Astrocyte (in vitro differentiated cells and primary cell): ENCODE data around the gene CDC42EP4. TPM values are rescaled to one million over a fixed set of nuclear protein-coding genes. Genes with fewer than 3 reads are reported as not detected.

Experiments used
- DNase-seq: peaks from one replicate; pipeline ENCODE4 v3.0.0-alpha.2; 2010; ENCODE audit warnings: low read depth
- FAIRE-seq: peaks from 2 replicates; lab custom pipeline; 2011; peaks lifted over from hg19 to GRCh38; lab: Jason Lieb, UNC
- H2AFZ ChIP-seq: 2 replicates; pipeline ENCODE4 v1.6.0; 2012; ENCODE audit warnings: low read depth, low read length, inconsistent platforms
- H3K27ac ChIP-seq: 2 replicates; pipeline ENCODE4 v1.5.1; 2011; ENCODE audit warnings: low read depth, low read length, inconsistent platforms
- H3K27me3 ChIP-seq: 2 replicates; pipeline ENCODE4 v1.6.0; 2011; ENCODE audit warnings: low read length, inconsistent platforms; ENCODE audit not compliant: insufficient read depth
- H3K36me3 ChIP-seq: 2 replicates; pipeline ENCODE4 v1.5.1; 2011; ENCODE audit warnings: low read length, inconsistent platforms; ENCODE audit not compliant: insufficient read depth
- H3K4me1 ChIP-seq: 2 replicates; pipeline ENCODE4 v1.5.1; 2011; ENCODE audit warnings: low read length, inconsistent platforms; ENCODE audit not compliant: insufficient read depth
- H3K4me2 ChIP-seq: 2 replicates; pipeline ENCODE4 v1.6.0; 2012; ENCODE audit warnings: low read length, inconsistent platforms
- H3K4me3 ChIP-seq: 2 replicates; pipeline ENCODE4 v1.5.1; 2011; ENCODE audit warnings: low read depth, mild to moderate bottlenecking, low read length, inconsistent platforms; ENCODE audit not compliant: insufficient read depth
- H3K79me2 ChIP-seq: 2 replicates; pipeline ENCODE4 v1.6.0; 2012; ENCODE audit warnings: mild to moderate bottlenecking, low read length, inconsistent platforms; ENCODE audit not compliant: insufficient read depth
- H3K9ac ChIP-seq: 2 replicates; pipeline ENCODE4 v1.6.0; 2012; ENCODE audit warnings: mild to moderate bottlenecking, low read length, inconsistent platforms
- H3K9me3 ChIP-seq: 2 replicates; pipeline ENCODE4 v1.5.1; 2012; ENCODE audit warnings: low read depth, mild to moderate bottlenecking, low read length, inconsistent platforms; ENCODE audit not compliant: insufficient read depth
- H4K20me1 ChIP-seq: 2 replicates; pipeline ENCODE4 v1.6.0; 2012; ENCODE audit warnings: low read length, inconsistent platforms; ENCODE audit not compliant: insufficient read depth
- H3K27ac Mint-ChIP-seq: one replicate; pipeline ENCODE4 v1.8.0; 2021; ENCODE audit warnings: mild to moderate bottlenecking, mixed read lengths; ENCODE audit not compliant: unreplicated experiment
- H3K27me3 Mint-ChIP-seq: one replicate; pipeline ENCODE4 v1.8.0; 2021; ENCODE audit warnings: low read depth, mixed read lengths; ENCODE audit not compliant: unreplicated experiment
- H3K36me3 Mint-ChIP-seq: one replicate; pipeline ENCODE4 v1.8.0; 2021; ENCODE audit warnings: low read depth, mixed read lengths; ENCODE audit not compliant: unreplicated experiment
- H3K4me1 Mint-ChIP-seq: one replicate; pipeline ENCODE4 v1.8.0; 2021; ENCODE audit warnings: low read depth, mixed read lengths; ENCODE audit not compliant: unreplicated experiment
- H3K4me3 Mint-ChIP-seq: one replicate; pipeline ENCODE4 v1.8.0; 2021; ENCODE audit warnings: mild to moderate bottlenecking, moderate library complexity, mixed read lengths; ENCODE audit not compliant: unreplicated experiment
- H3K9me3 Mint-ChIP-seq: one replicate; pipeline ENCODE4 v1.8.0; 2021; ENCODE audit warnings: mild to moderate bottlenecking, mixed read lengths; ENCODE audit not compliant: unreplicated experiment
- CTCF ChIP-seq: IDR thresholded peaks from 2 replicates; pipeline ENCODE4 v1.5.1; 2011; ENCODE audit warnings: low read depth, mild to moderate bottlenecking, inconsistent platforms, low read length, moderate library complexity; ENCODE audit not compliant: insufficient read depth
- EZH2 ChIP-seq: IDR thresholded peaks from 2 replicates; pipeline ENCODE4 v1.6.1; 2012; ENCODE audit warnings: mild to moderate bottlenecking, low read length, inconsistent platforms; ENCODE audit not compliant: insufficient read depth
- total RNA-seq: library from RNA; stranded (reverse); gene quantifications from 2 replicates; pipeline ENCODE4 v1.2.1, GENCODE V29; 2021

Gene CDC42EP4
- total RNA-seq, 1 donor from 2014 or later: 15.8 TPM

- peaks cover 52% of the 10 kb centered on the region for H3K79me2 ChIP-seq
- no peak overlapping the region for H3K9ac ChIP-seq
- no peak overlapping the region for H3K4me3 ChIP-seq
- Mint-ChIP-seq H3K27ac (no peak overlapping the region), H3K4me3 (no peak overlapping the region), H3K27me3 (peaks cover 3% of the 10 kb centered on the region), H3K36me3 (peaks cover 6% of the 10 kb centered on the region), H3K9me3 (no peaks in the 10 kb centered on the region), H3K4me1 (peaks cover 24% of the 10 kb centered on the region)
- H3K9me3 ChIP-seq: no peaks in the 10 kb centered on the region
- H2AFZ ChIP-seq: no peak overlapping the region
- DNase-seq: no peak
- peaks cover 33% of the 10 kb centered on the region for H3K4me1 ChIP-seq
- no peak for FAIRE-seq
- H3K27me3 ChIP-seq: no peaks in the 10 kb centered on the region
- peaks cover 2% of the 10 kb centered on the region for H3K36me3 ChIP-seq
- H3K27ac ChIP-seq: no peak overlapping the region
- TF ChIP-seq CTCF: no peak
- TF ChIP-seq EZH2: no peak
- peaks cover 70% of the 10 kb centered on the region for H4K20me1 ChIP-seq
- H3K4me2 ChIP-seq: no peak overlapping the region
These were observed 26.2 kb downstream of the CDC42EP4 start for GRCh38 chr17:73285603-73285908.

GRCh38 chr17:73284906-73285602 is 26.7 kb downstream of the CDC42EP4 start:
- no peak for FAIRE-seq
- no peak for DNase-seq
- peaks cover 65% of the 10 kb centered on the region for H4K20me1 ChIP-seq
- Mint-ChIP-seq H3K27ac (no peak overlapping the region), H3K4me3 (no peak overlapping the region), H3K9me3 (no peaks in the 10 kb centered on the region), H3K36me3 (peaks cover 6% of the 10 kb centered on the region), H3K4me1 (peaks cover 20% of the 10 kb centered on the region), H3K27me3 (peaks cover 3% of the 10 kb centered on the region)
- no peak overlapping the region for H3K27ac ChIP-seq
- TF ChIP-seq EZH2 (no peak), CTCF (no peak)
- no peak overlapping the region for H3K4me2 ChIP-seq
- H3K9ac ChIP-seq: no peak overlapping the region
- H3K27me3 ChIP-seq: no peaks in the 10 kb centered on the region
- peaks cover 28% of the 10 kb centered on the region for H3K4me1 ChIP-seq
- peaks cover 2% of the 10 kb centered on the region for H3K36me3 ChIP-seq
- H2AFZ ChIP-seq: no peak overlapping the region
- peaks cover 47% of the 10 kb centered on the region for H3K79me2 ChIP-seq
- H3K9me3 ChIP-seq: no peaks in the 10 kb centered on the region
- no peak overlapping the region for H3K4me3 ChIP-seq

GRCh38 chr17:73284354-73284753 is 27.4 kb downstream of the CDC42EP4 start:
- no peak for DNase-seq
- H3K27me3 ChIP-seq: no peaks in the 10 kb centered on the region
- no peak overlapping the region for H3K27ac ChIP-seq
- no peaks in the 10 kb centered on the region for H3K9me3 Mint-ChIP-seq
- TF ChIP-seq CTCF: no peak
- TF ChIP-seq EZH2: no peak
- H2AFZ ChIP-seq: no peak overlapping the region
- H3K9ac ChIP-seq: no peak overlapping the region
- no peak overlapping the region for H3K27ac Mint-ChIP-seq
- FAIRE-seq: no peak
- H3K4me2 ChIP-seq: no peak overlapping the region
- H3K4me3 ChIP-seq: no peak overlapping the region
- peaks cover 58% of the 10 kb centered on the region for H4K20me1 ChIP-seq
- H3K79me2 ChIP-seq: peaks cover 44% of the 10 kb centered on the region
- no peak overlapping the region for H3K4me3 Mint-ChIP-seq
- H3K4me1 ChIP-seq: peaks cover 25% of the 10 kb centered on the region
- H3K4me1 Mint-ChIP-seq: peaks cover 20% of the 10 kb centered on the region
- peaks cover 2% of the 10 kb centered on the region for H3K36me3 ChIP-seq
- no peaks in the 10 kb centered on the region for H3K9me3 ChIP-seq
- peaks cover 3% of the 10 kb centered on the region for H3K27me3 Mint-ChIP-seq
- H3K36me3 Mint-ChIP-seq: peaks cover 6% of the 10 kb centered on the region
